HepG2 (cell line): ENCODE measurements around the gene ATG4D. TPM values are rescaled to one million over a fixed set of nuclear protein-coding genes. Genes with fewer than 3 reads are reported as not detected.

ENCODE experiments used
- AKNA ChIP-seq: sonication (generic); formaldehyde crosslinking; IDR thresholded peaks from 2 replicates; pipeline ENCODE4 v1.4.0; 2020; ENCODE audit warnings: missing genetic modification reagents, borderline replicate concordance
- BATF2 ChIP-seq: sonication (generic); formaldehyde crosslinking; IDR thresholded peaks from 2 replicates; pipeline ENCODE4 v1.8.0; 2022; ENCODE audit warnings: mild to moderate bottlenecking, missing genetic modification reagents, moderate library complexity
- CENPBD1 ChIP-seq: sonication (generic); formaldehyde crosslinking; IDR thresholded peaks from 2 replicates; pipeline ENCODE4 v1.8.0; 2022; ENCODE audit warnings: missing genetic modification reagents, low read depth, mild to moderate bottlenecking, borderline replicate concordance
- HMGA1 ChIP-seq: sonication (generic); formaldehyde crosslinking; conservative IDR thresholded peaks from 2 replicates; pipeline ENCODE4 v1.4.0; 2020; ENCODE audit warnings: missing genetic modification reagents
- JUNB ChIP-seq: sonication (generic); formaldehyde crosslinking; IDR thresholded peaks from 2 replicates; pipeline ENCODE4 v1.8.0; 2022; ENCODE audit warnings: missing genetic modification reagents, mild to moderate bottlenecking, borderline replicate concordance
- PHF20 ChIP-seq: sonication (generic); formaldehyde crosslinking; IDR thresholded peaks from 2 replicates; pipeline ENCODE4 v1.5.0; 2020; ENCODE audit warnings: mild to moderate bottlenecking, missing genetic modification reagents
- RAD21 ChIP-seq: fragments of 450-650 bp; formaldehyde crosslinking; IDR thresholded peaks from 2 replicates; pipeline ENCODE4 v1.5.0; 2020; ENCODE audit warnings: mild to moderate bottlenecking
- ZMAT5 ChIP-seq: sonication (generic); formaldehyde crosslinking; IDR thresholded peaks from 2 replicates; pipeline ENCODE4 v1.5.0; 2020; ENCODE audit warnings: mild to moderate bottlenecking, low read depth, missing genetic modification reagents, borderline replicate concordance
- ZNF30 ChIP-seq: sonication (generic); formaldehyde crosslinking; IDR thresholded peaks from 2 replicates; pipeline ENCODE4 v1.5.0; 2020; ENCODE audit warnings: mild to moderate bottlenecking, missing genetic modification reagents
- ZNF687 ChIP-seq: sonication (generic); formaldehyde crosslinking; IDR thresholded peaks from 2 replicates; pipeline ENCODE4 v1.5.1; 2020; ENCODE audit warnings: mild to moderate bottlenecking, missing genetic modification reagents, moderate library complexity
- ZNF710 ChIP-seq: sonication (generic); formaldehyde crosslinking; IDR thresholded peaks from 2 replicates; pipeline ENCODE4 v1.5.0; 2020; ENCODE audit warnings: mild to moderate bottlenecking, missing genetic modification reagents, borderline replicate concordance
- polyA plus RNA-seq, 8 experiments: library from polyadenylated mRNA; depleted of rRNA in 3 of 8; stranded (reverse) in 7 of 8; unstranded in 1 of 8; fragments of >200 nt; fragmentation: Illumina TruSeq in 4 of 8; extraction: Trizol in 4 of 8; gene quantifications; 2 replicates each; pipeline versions ENCODE4 v1.2.1 to v1.2.3, GENCODE V29; 2011 to 2016; ENCODE audit warnings: low read depth in 4 of 8, missing spikeins in 1 of 8, mixed read lengths in 1 of 8; ENCODE audit not compliant: insufficient read depth in 1 of 8
- total RNA-seq, 5 experiments: library from RNA; depleted of rRNA; stranded (reverse); fragments of >200 nt; fragmentation: Illumina TruSeq; extraction: Trizol; gene quantifications; 2 replicates each; pipeline ENCODE4 v1.2.3, GENCODE V29; 2016; ENCODE audit warnings: low read depth in 1 of 5
- TF ChIP-seq, protein P1 (sequence below): sonication (generic); formaldehyde crosslinking; conservative IDR thresholded peaks from 2 replicates; pipeline ENCODE4 v1.5.0; 2020; ENCODE audit warnings: missing genetic modification reagents

The ATG4D gene
- total and polyA plus RNA-seq, 2 of the 13 experiments (the other 11 are each of a cell fraction or from before 2014, with no cell fraction given), result 17.8 to 19.0 TPM

DNA sequence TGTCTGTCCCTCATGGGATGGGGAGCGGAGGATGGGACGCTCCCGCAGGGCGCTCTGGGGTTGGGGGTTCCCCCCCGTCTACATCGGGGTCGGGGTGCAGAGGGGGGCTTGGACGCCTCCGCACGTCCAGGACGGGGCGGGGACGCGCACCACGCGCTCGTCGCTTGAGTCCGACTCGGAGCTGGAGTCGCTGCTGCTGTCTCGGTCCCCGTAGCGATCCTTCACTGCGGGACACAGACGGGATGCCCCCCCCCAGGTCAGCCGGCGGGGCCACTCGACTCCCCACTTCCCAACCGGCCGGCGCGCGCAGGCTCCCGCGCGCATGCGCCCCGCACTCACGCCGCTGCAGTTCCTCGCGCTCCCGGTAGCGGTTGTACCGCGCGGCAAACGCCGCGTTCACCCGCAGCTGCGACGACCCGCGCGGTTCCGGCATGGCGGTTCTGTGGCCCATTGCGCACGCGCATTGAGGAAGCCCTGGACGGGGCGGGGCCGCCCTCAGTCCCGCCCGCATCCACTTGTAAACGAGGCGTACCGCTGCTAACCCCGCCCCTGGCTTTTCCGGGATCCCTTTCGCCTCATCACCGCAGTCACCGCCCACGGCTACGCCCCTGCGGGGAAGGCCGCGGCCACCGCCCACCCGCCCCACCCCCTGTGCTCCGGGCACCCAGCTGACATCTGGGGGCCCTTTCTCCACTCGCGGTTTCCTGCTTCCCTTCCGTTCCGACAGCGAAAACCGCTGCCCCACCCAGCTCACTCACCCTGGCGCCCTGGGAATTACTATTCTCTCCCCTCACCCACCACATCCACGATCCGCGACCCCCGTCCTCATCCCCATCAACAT, 22.1 kb downstream of the ATG4D start, which contains the start of gene KRI1 (continued):
- no peak; the same call in 1 of the 2 replicates for TF ChIP-seq CENPBD1 (CRISPR knock-in tag)
- TF ChIP-seq, protein P1, sequence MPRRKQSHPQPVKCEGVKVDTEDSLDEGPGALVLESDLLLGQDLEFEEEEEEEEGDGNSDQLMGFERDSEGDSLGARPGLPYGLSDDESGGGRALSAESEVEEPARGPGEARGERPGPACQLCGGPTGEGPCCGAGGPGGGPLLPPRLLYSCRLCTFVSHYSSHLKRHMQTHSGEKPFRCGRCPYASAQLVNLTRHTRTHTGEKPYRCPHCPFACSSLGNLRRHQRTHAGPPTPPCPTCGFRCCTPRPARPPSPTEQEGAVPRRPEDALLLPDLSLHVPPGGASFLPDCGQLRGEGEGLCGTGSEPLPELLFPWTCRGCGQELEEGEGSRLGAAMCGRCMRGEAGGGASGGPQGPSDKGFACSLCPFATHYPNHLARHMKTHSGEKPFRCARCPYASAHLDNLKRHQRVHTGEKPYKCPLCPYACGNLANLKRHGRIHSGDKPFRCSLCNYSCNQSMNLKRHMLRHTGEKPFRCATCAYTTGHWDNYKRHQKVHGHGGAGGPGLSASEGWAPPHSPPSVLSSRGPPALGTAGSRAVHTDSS (CRISPR knock-in tag), result no peak
- TF ChIP-seq AKNA (CRISPR knock-in tag), result no peak
- TF ChIP-seq ZNF687 (CRISPR knock-in tag), result peak; percentile 98
- TF ChIP-seq ZNF710, result no peak
- no peak for TF ChIP-seq HMGA1
- TF ChIP-seq ZMAT5 (CRISPR knock-in tag), result no peak
- peak; percentile 63 for TF ChIP-seq PHF20 (CRISPR knock-in tag)
- no peak for TF ChIP-seq JUNB
- TF ChIP-seq RAD21 (CRISPR knock-in tag), result peak; percentile 52; the same call in 1 of the 2 replicates
- peak; percentile 86; the same call in 1 of the 2 replicates for TF ChIP-seq ZNF30 (CRISPR knock-in tag)
- TF ChIP-seq BATF2, result peak; percentile 97
